GM18526 (cell line): ENCODE measurements around the gene NFIA.

Experiments
- POLR2A ChIP-seq: IDR thresholded peaks from 3 replicates; pipeline ENCODE4 v1.6.1; 2011; ENCODE audit not compliant: insufficient read length; ENCODE audit errors: extremely low read depth

NFIA gene

DNA sequence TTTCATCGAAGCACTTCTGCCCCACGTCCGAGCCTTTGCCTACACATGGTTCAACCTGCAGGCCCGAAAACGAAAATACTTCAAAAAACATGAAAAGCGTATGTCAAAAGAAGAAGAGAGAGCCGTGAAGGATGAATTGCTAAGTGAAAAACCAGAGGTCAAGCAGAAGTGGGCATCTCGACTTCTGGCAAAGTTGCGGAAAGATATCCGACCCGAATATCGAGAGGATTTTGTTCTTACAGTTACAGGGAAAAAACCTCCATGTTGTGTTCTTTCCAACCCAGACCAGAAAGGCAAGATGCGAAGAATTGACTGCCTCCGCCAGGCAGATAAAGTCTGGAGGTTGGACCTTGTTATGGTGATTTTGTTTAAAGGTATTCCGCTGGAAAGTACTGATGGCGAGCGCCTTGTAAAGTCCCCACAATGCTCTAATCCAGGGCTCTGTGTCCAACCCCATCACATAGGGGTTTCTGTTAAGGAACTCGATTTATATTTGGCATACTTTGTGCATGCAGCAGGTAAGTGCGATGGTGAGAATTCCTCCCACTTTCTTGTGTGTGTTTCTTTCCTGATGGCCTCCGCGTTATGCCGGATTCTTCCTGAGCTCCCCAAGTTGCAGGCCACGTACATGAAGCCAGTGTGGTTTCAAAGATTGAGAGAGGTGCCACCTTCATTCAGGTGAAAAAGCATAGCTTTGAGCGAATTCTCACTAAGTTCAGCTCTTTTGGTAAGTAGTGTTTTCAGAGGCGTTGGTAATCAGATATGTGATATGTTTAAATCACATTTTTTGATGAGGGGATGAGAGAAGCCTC is 6.0 kb downstream of the NFIA start:
- no peak for TF ChIP-seq POLR2A

DNA sequence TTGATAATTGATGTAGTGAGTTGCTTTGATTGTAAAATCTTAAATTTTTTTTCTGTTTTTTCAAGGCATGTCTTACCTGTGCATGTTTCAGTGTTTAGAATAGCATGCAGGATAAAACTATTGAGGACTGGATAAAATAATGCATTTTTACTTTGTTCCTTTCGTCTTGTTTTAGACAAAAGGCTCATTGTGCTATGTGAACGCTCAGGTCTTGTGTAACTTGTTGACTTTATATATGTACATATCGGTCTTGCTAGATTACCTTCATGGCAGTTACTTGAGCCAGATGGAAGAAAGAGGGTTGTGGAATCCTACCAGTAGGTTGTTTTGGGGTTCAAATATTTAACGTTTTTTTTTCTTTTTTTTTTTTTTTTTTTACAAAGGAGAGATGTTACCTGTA is 7.0 kb downstream of the NFIA start:
- no peak for TF ChIP-seq POLR2A

DNA sequence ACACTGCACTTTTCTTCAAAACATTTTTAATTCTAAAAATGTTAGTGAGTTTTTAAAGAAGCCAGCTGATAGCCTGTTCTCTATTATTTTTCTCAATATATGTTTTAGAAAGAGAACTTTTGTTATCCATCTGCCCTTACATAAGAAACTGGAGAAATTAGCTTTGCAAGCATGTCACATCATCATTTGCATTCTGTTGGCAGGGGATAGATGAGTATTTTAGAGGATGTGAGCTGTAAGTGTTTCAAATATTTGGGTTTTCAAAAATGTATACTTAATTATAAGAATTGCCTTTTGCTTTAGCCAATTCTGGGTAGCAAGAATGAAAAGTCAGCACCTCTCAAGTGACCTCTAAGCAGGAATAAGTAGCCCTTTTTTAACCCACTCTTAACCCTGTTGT is 7.4 kb downstream of the NFIA start:
- no peak for TF ChIP-seq POLR2A

DNA sequence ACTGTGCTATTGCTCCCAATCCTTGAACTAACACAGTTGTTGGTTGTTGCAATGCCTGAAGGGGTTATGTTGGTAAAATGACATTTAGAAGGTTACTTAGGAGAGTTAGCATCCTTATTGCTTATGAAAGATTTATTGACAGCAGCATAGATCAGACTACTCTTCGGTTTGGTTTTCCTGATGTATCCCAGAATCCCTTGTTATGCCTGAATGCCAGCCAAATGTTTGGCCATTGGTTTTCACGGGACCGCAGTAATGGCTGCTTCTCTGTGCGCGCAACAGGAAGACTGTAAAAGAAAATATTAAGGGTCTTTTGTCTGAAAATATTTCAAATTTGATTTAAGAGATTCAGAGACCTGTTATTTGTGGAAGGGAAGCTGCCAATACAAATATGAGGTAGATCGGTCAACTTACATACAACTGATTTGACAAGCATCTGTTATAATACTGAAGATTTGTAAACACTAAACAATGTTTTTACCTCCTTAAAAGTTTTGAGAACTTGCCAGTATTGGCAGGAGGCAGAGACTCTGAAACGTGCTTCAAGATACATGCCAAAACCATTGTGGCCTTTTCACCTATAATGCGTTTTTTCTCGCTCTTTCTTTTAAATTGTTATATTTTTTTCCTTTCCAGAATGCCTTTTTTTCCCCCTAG is 8.3 kb downstream of the NFIA start:
- no peak for TF ChIP-seq POLR2A

DNA sequence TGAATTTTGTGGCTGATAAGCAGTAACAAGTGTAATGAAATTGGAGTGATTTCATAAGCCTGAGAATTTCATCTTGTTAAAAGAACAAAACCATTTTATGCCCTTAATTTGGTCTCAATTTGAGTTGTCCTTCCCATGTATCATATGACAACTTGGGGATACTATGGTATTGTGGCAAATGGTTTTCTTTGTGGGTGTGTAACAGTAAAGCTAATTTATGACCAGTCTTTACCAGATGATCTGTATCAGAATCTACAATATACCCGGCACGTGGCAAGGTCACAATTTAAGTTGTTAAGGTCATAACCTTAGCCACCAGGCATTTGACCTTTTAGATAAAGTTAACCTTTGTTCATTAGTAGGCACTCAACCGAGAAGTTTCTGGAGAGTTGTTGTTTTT is 9.1 kb downstream of the NFIA start:
- TF ChIP-seq POLR2A = no peak

DNA sequence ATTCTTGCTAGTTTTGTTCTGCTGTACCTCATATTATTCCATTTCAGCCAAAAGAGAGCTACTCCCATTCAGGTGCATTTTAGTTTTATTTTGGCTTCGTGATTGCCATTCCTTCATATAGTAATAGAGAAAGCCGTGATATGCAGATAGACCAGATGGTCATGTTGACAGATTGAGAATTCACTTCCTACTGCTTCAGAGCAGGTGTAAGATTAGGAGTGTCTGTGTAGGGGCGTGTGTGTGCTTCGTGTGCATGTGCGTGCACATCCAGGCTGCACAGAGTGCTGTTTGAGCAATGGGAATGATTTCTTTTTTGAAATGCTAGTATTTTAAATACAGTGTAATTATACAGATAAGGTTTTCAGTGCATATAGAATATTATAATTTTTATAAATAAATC is 10.3 kb downstream of the NFIA start:
- no peak for TF ChIP-seq POLR2A

DNA sequence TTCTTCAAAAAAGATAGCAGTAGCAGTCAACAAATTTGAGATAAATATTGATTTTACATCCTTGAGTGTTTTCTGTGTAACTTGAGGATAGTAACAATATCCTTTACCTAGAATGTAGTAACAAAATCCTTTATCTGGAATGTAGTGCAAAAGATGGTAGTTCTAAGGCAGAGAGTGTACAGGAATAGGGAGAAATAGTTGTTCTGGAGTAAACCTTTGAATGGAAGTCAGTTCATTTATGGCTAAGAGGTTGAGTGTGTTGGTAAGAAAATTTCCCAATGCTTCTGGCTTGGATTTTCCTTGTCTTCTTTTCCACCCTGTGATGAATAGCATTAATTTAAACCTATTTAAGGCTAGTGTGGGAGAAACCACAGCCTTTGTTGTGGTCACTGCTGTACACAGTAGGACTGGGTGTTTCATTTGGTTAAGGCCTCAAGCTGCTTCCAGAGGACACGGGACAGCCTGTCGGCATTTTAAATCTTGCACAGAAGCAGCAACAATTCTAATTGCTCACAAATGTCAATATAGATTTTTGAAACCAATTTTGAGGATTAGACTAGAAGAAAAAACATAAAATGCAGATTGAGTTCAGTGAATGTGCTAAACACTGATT is 11.3 kb downstream of the NFIA start:
- TF ChIP-seq POLR2A = no peak

DNA sequence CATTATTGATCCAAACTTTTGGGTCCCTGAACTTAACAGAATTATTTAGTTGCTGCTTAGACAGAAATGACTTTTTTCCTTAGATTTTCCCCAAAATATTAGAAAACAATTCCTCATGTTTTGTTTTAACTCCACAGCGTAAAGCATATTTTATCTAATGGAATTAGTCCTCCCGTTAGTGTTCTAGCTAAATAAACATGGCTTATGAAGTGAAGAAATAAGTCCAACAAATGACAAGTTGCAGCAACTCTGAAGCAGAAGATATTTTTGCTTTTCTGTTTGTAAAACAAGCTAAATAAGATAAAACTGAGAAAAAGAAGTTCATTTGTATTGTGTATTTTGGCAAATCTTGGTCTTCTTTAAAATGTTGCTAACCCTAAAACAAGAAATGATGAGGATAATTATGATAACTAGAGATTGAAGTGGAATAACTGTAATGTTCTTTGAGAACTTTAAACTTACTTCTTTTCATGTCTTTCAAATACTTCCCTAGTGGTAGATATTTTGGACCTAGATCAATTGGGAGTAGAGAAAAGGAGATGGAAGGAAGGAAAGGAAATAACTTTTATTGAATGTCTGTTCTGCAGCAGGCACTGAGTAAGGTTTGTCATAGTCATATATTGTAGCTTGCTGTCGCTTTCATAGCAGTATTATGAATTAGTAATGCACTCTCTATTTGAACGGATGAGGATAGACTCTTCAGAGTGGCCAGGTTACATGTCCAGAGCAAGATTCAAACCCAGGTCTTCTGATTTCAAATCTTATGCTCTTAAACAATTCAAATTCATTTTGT is 12.5 kb downstream of the NFIA start:
- no peak for TF ChIP-seq POLR2A

DNA sequence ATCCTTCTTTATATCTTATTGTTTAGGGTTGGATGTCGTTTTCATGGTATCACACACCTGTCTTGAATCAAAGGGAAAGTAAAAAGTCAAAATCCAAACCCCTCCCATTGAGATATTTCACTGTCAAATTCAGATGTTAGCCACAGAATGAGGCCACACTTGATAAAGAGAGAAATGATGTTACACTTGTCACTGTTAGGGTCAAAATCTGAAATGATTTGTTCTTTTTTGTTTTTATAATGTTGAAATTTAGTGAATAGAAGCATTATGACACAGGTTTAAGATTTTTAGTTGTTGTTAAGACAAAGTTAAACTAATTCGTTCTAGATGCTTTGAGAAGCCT is 13.1 kb downstream of the NFIA start:
- no peak for TF ChIP-seq POLR2A

DNA sequence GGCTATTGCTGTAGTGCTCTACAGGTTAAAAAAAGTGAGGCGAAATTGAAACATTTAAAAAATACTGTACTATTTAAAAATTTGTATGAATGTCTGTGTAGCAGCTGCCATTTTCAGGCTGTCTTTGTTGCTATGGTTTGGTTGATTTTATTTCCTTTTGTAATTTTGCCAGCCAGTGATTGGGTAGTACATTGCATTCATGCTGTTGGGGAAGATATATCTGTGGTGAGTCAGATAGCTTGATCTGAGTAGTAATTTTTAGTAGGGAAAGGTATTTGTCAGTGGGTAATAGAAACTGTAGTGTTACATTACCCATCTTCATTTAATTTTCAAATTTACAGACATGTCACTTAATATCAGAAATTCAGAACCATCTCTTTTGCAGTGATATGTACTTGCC is 15.0 kb downstream of the NFIA start:
- TF ChIP-seq POLR2A = no peak

DNA sequence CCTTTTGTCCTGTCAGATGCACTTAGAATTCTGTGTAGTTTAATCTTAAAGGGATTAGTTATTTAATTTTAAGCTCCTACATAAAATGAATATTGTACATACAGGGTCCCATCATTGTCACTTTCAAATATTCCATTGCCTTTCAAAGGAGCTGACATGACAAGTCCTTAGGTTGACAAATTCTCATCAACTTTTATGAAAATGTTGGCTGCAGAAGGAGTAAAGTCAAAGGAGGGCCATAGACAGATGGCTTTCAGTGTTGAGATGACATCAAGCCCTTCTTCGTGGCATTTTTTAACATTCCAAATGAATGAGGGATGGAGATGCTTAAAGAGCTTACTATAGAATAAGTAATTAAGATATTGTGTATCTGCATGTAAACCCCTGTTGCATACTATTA is 15.4 kb downstream of the NFIA start:
- TF ChIP-seq POLR2A = no peak

DNA sequence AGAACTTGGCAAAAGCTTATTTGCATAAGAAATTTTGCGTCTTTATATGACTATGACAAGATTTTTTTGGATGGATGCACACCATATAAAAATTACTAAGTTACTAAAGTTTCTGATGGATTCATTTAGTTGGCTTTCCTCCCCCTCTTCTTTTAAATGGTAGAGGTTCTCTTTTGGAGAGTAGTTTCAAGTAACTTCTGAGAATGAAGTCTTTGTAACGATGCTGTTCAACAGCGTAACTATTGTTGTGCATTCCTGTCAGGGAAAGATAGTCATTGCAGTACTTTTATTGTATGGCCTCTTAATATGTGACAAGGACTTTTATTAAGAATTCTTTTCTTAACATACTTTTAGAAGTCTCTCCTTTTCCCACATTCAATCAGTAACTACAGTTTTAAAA is 16.0 kb downstream of the NFIA start:
- no peak for TF ChIP-seq POLR2A

DNA sequence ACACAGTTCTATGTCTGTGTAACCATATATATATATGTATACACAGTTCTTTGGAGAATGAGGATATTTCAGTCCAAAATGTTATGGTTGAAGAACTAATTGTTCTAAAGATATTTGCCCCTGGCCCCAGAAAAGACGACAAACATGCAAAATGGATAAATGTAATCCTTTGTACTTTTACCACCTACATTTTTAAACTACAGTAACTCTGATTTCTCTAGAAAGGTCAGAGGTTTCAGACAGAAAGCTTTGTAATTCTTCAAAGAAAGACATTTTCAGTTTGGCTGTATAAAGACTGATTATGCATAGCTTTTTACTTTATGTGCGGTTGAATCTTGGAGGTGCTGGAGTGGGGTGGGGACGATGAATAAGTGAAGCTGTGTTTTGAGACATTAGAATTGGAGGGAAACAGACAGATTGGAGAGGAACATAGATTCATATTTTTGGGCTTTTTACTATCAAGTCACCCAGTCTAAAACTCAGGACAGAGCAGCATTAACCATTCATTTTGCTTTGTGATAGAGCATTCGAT is 16.6 kb downstream of the NFIA start:
- no peak for TF ChIP-seq POLR2A

DNA sequence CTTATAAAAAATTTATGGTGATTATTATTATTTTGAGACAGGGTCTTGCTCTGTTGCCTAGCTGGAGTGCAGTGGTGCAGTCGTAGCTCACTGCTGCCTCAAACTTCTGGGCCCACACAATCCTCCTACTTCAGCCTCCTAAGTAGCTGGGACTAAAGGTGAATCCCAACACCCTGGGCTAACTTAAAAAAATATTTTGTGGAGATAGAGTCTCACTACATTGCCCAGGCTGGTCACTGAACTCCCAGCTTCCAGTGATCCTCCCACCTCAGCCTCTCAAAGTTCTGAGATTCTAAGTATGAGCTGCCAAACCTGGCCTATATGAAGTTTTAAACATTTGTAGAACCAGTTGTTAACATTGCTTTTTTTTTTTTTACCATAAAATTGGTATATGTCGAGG is 18.2 kb downstream of the NFIA start:
- no peak for TF ChIP-seq POLR2A

DNA sequence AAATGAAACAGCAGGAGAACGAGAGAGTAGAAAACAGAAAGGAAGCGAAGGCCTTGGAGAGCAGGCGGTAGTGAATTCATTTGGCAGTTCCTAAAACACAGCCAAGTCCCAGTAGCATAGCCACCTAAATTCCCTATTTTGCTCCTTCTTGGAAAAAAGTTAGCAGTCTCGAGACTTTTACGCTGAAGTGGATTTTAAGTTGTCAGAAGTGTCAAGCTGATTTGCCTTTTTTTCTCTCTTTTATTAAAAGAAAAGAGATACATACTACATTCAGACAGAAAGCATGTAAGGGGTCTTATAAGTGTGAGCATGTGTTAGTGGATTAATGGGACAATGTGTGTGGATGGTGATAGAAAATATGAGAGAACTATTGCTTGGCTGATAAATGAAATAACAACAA is 19.2 kb downstream of the NFIA start:
- no peak for TF ChIP-seq POLR2A
